ENCODE measurements around the gene GPR78. TPM values are rescaled to one million over a fixed set of nuclear protein-coding genes. Genes with fewer than 3 reads are reported as not detected.

Gene GPR78
- total and polyA plus RNA-seq, 2 of the 13 experiments (the other 11 are each of a cell fraction or from before 2014, with no cell fraction given), result 0.01 to 0.07 TPM

- TF ChIP-seq NFYC (CRISPR knock-in tag; IDR thresholded peaks at IDR 0.05) (no peak), IKZF5 (CRISPR knock-in tag; IDR thresholded peaks at IDR 0.05) (no peak)
- H3K36me3 ChIP-seq (replicated peaks in 1 of 2; ENCODE audit: control insufficient read depth in 1 of 2, insufficient read depth in 2 of 2, low read length in 2 of 2), result no peaks in the 10 kb centered on the region
- H3K27me3 ChIP-seq (ENCODE audit: control insufficient read depth in 1 of 2, insufficient read depth in 2 of 2, low read length in 2 of 2), result peaks cover 8 to 34% of the 10 kb centered on the region in 2 experiments; a peak in 3 of 5 replicates
- POLR2A ChIA-PET, result no interaction called here
- intact Hi-C loops (cut with micrococcal nuclease; ENCODE audit: unreplicated experiment) (loop anchor here (2.0 kb wide), 1 partner anchor 117 kb away; no protein-coding TSS in a partner anchor), in situ Hi-C loops (cut with HindIII; ENCODE audit: extremely low pct_ligation_motif_present, low pct_unique_long_range_greater_than_20kb) (no loop called here)
- no peak overlapping the region for H3K4me3 ChIP-seq (replicated peaks in 1 of 3; ENCODE audit: insufficient read depth in 1 of 3, low read depth in 2 of 3, low read length in 3 of 3)
- no peak overlapping the region for H2AFZ ChIP-seq (ENCODE audit: low read length)
- no peaks in the 10 kb centered on the region for H3K4me1 ChIP-seq (ENCODE audit: insufficient read depth, low read length)
- WGBS (ENCODE audit: low lambda C conversion rate), result 71% methylated on average over 1 of the region's 7 CpGs
- H3K4me2 ChIP-seq (ENCODE audit: low read depth, low read length), result no peak overlapping the region
- CTCF ChIA-PET (ENCODE audit: low intra/inter-chr PET ratio, low total read pairs), result interaction anchor here (1.3 kb wide), 1 partner anchor 117 kb away, joined by 4 read pairs; no protein-coding TSS in a partner anchor
- no peak overlapping the region for H3K9ac ChIP-seq (ENCODE audit: insufficient read depth, low read depth, low read length)
- H3K79me2 ChIP-seq (ENCODE audit: insufficient read depth, low read length), result no peaks in the 10 kb centered on the region
- H3K9me3 ChIP-seq (ENCODE audit: low read length), result no peaks in the 10 kb centered on the region
- DNase-seq (ENCODE audit: low spot score) (no peak), ATAC-seq (no peak), FAIRE-seq (no peak)
- H4K20me1 ChIP-seq (ENCODE audit: insufficient read depth, low read length), result 0 out of 2 replicates have a peak, but pooled peaks cover 3% of the 10 kb centered on the region
- BruUV-seq (replicated peaks), result no TSS peak
- no peak overlapping the region for H3K27ac ChIP-seq (ENCODE audit: extremely low read length, insufficient read depth, low read length)
Observed at GRCh38 chr4:8585721-8586212, 5.6 kb downstream of the GPR78 start.

GRCh38 chr4:8586246-8586645 is 6.1 kb downstream of the GPR78 start:
- no peaks in the 10 kb centered on the region for H3K36me3 ChIP-seq (replicated peaks in 1 of 2; ENCODE audit: control insufficient read depth in 1 of 2, insufficient read depth in 2 of 2, low read length in 2 of 2)
- DNase-seq (ENCODE audit: low spot score) (no peak), ATAC-seq (no peak), FAIRE-seq (no peak)
- ChIA-PET POLR2A (no interaction called here), CTCF (ENCODE audit: low intra/inter-chr PET ratio, low total read pairs) (interaction anchor here (1.3 kb wide), 1 partner anchor 117 kb away, joined by 4 read pairs; no protein-coding TSS in a partner anchor)
- H3K27me3 ChIP-seq (ENCODE audit: control insufficient read depth in 1 of 2, insufficient read depth in 2 of 2, low read length in 2 of 2), result peaks cover 11 to 39% of the 10 kb centered on the region in 2 experiments; a peak in 3 of 5 replicates
- TF ChIP-seq TSC22D2 (CRISPR knock-in tag; IDR thresholded peaks at IDR 0.05; ENCODE audit: borderline replicate concordance) (no peak), POGZ (CRISPR knock-in tag; IDR thresholded peaks at IDR 0.05) (no peak), ZNF878 (CRISPR knock-in tag; IDR thresholded peaks at IDR 0.05) (no peak), TRIM22 (IDR thresholded peaks at IDR 0.05) (no peak), HCFC1 (IDR thresholded peaks at IDR 0.05; ENCODE audit: low read depth, low read length) (no peak), ZNF230 (CRISPR knock-in tag; IDR thresholded peaks at IDR 0.05) (no peak), NRL (CRISPR knock-in tag; IDR thresholded peaks at IDR 0.05; ENCODE audit: borderline replicate concordance) (no peak), ZNF598 (CRISPR knock-in tag; IDR thresholded peaks at IDR 0.05; ENCODE audit: borderline replicate concordance) (no peak)
- no peaks in the 10 kb centered on the region for H3K79me2 ChIP-seq (ENCODE audit: insufficient read depth, low read length)
- H3K27ac ChIP-seq (ENCODE audit: extremely low read length, insufficient read depth, low read length), result no peak overlapping the region
- intact Hi-C loops (cut with micrococcal nuclease; ENCODE audit: unreplicated experiment) (loop anchor here (2.0 kb wide), 1 partner anchor 117 kb away; no protein-coding TSS in a partner anchor), in situ Hi-C loops (cut with HindIII; ENCODE audit: extremely low pct_ligation_motif_present, low pct_unique_long_range_greater_than_20kb) (no loop called here)
- no TSS peak for BruUV-seq (replicated peaks)
- no peak overlapping the region for H2AFZ ChIP-seq (ENCODE audit: low read length)
- no peak overlapping the region for H3K4me2 ChIP-seq (ENCODE audit: low read depth, low read length)
- H3K9me3 ChIP-seq (ENCODE audit: low read length), result no peaks in the 10 kb centered on the region
- H4K20me1 ChIP-seq (ENCODE audit: insufficient read depth, low read length), result 0 out of 2 replicates have a peak, but pooled peaks cover 3% of the 10 kb centered on the region
- H3K9ac ChIP-seq (ENCODE audit: insufficient read depth, low read depth, low read length), result no peak overlapping the region
- H3K4me3 ChIP-seq (replicated peaks in 1 of 3; ENCODE audit: insufficient read depth in 1 of 3, low read depth in 2 of 3, low read length in 3 of 3), result no peak overlapping the region
- WGBS (ENCODE audit: low lambda C conversion rate), result 7% methylated on average over 3 of the region's 5 CpGs
- no peaks in the 10 kb centered on the region for H3K4me1 ChIP-seq (ENCODE audit: insufficient read depth, low read length)
